Coronary artery (tissue), 2 donors: ENCODE measurements around the gene TNFAIP8.
"Not testable (repeated sequence)": the region's sequence is repeated elsewhere in the genome, so short reads cannot be mapped to it uniquely, and the experiment has no call there.

Experiments used
- DNase-seq: peaks from one replicate; pipeline ENCODE4 v3.0.0-alpha.2; 2017; ENCODE audit warnings: low spot score
- H3K27ac ChIP-seq, 2 donors: fragments of 200-600 bp; sonication (generic); one replicate each; pipeline ENCODE4 v1.5.1; 2016 to 2019
- H3K4me3 ChIP-seq: fragments of 200-600 bp; sonication (generic); 2 replicates; pipeline ENCODE4 v1.5.1; 2016; ENCODE audit warnings: mild to moderate bottlenecking, moderate library complexity
- CTCF ChIP-seq: fragments of 200-600 bp; sonication (generic); IDR thresholded peaks from one replicate; pipeline ENCODE4 v1.5.1; 2019; ENCODE audit warnings: antibody characterized with exemption

The TNFAIP8 gene

GRCh38 chr5:119412279-119413227, 56.7 kb downstream of the TNFAIP8 start:
- Histone ChIP-seq H3K27ac (no peak overlapping the region), H3K4me3 (peak overlapping the region; percentile 60)
- TF ChIP-seq CTCF, result no peak
- DNase-seq, result no peak

- H3K4me3 ChIP-seq, DNase-seq, H3K27ac ChIP-seq: not testable (repeated sequence)
These were observed 58.4 kb downstream of the TNFAIP8 start for GRCh38 chr5:119414124-119414734.

- Histone ChIP-seq H3K4me3 (no peak overlapping the region), H3K27ac (no peak overlapping the region)
- TF ChIP-seq CTCF, result no peak
- DNase-seq, result no peak
These were observed 62.2 kb downstream of the TNFAIP8 start for GRCh38 chr5:119417891-119418605.

GRCh38 chr5:119418606-119419100, 62.8 kb downstream of the TNFAIP8 start:
- no peak for DNase-seq
- no peak for TF ChIP-seq CTCF
- H3K27ac ChIP-seq, result no peak overlapping the region
- no peak overlapping the region for H3K4me3 ChIP-seq

GRCh38 chr5:119420169-119420568, 64.3 kb downstream of the TNFAIP8 start:
- Histone ChIP-seq H3K27ac (no peak overlapping the region), H3K4me3 (no peak overlapping the region)
- no peak for DNase-seq
- no peak for TF ChIP-seq CTCF

- H3K27ac ChIP-seq, result no peak overlapping the region
- no peak for TF ChIP-seq CTCF
- no peak overlapping the region for H3K4me3 ChIP-seq
- no peak for DNase-seq
These were observed 70.2 kb downstream of the TNFAIP8 start for GRCh38 chr5:119426057-119426456.

GRCh38 chr5:119427060-119427459, 71.2 kb downstream of the TNFAIP8 start:
- TF ChIP-seq CTCF, result no peak
- Histone ChIP-seq H3K4me3 (no peak overlapping the region), H3K27ac (no peak overlapping the region)
- no peak for DNase-seq

- not testable (repeated sequence) for DNase-seq, H3K4me3 ChIP-seq, H3K27ac ChIP-seq
These were observed 71.8 kb downstream of the TNFAIP8 start for GRCh38 chr5:119427596-119427995.

- not testable (repeated sequence) for DNase-seq, H3K27ac ChIP-seq, H3K4me3 ChIP-seq
These were observed 72.3 kb downstream of the TNFAIP8 start for GRCh38 chr5:119428166-119428565.

- not testable (repeated sequence) for H3K27ac ChIP-seq, DNase-seq, H3K4me3 ChIP-seq
These were observed 72.8 kb downstream of the TNFAIP8 start for GRCh38 chr5:119428574-119428973.
